Panc1 (cell line): Measurements from ENCODE around the gene EIF3J.

ENCODE experiments used
- POLR2AphosphoS5 ChIP-seq: IDR thresholded peaks from 2 replicates; pipeline ENCODE4 v1.6.1; 2012; ENCODE audit warnings: mild to moderate bottlenecking, low read depth, low read length, moderate library complexity
- TCF7L2 ChIP-seq: IDR thresholded peaks from 2 replicates; pipeline ENCODE4 v1.6.1; 2011; ENCODE audit warnings: mild to moderate bottlenecking, low read depth, low read length, inconsistent platforms
- TF ChIP-seq, protein P1 (sequence below): fragments of 450-650 bp; IDR thresholded peaks from 2 replicates; pipeline ENCODE4 v1.5.1; 2017; ENCODE audit warnings: mild to moderate bottlenecking
- TF ChIP-seq, protein P2 (sequence below), 2 experiments: IDR thresholded peaks; 2 replicates each; pipeline ENCODE4 v1.6.1; 2011 to 2012; ENCODE audit warnings: low read depth in 2 of 2, control low read depth in 1 of 2, low read length in 1 of 2, mild to moderate bottlenecking in 1 of 2, moderate library complexity in 1 of 2; ENCODE audit not compliant: insufficient read depth in 1 of 2

DNA sequence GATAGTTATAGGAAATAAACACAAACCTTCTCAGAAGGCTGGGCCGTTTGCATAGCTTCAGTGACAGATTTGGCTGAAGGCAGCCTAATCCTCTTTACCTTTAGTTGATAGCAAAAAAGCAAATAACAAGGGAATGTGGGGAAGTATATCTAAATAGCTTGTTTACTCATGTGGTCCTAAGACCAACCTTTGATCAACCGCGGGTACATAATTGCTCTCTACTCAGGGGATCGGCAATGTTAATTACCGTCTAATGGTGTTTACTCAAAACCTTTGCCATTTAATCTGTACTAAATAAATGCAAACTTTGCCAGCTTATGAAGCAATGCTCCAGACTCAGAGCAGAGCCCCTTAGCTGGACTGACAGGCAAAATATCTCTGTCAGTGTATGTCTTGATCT is 51.6 kb downstream of the EIF3J start:
- TF ChIP-seq, protein P1, sequence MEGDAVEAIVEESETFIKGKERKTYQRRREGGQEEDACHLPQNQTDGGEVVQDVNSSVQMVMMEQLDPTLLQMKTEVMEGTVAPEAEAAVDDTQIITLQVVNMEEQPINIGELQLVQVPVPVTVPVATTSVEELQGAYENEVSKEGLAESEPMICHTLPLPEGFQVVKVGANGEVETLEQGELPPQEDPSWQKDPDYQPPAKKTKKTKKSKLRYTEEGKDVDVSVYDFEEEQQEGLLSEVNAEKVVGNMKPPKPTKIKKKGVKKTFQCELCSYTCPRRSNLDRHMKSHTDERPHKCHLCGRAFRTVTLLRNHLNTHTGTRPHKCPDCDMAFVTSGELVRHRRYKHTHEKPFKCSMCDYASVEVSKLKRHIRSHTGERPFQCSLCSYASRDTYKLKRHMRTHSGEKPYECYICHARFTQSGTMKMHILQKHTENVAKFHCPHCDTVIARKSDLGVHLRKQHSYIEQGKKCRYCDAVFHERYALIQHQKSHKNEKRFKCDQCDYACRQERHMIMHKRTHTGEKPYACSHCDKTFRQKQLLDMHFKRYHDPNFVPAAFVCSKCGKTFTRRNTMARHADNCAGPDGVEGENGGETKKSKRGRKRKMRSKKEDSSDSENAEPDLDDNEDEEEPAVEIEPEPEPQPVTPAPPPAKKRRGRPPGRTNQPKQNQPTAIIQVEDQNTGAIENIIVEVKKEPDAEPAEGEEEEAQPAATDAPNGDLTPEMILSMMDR: no peak
- TF ChIP-seq POLR2AphosphoS5: no peak
- no peak for TF ChIP-seq TCF7L2
- TF ChIP-seq, protein P2, sequence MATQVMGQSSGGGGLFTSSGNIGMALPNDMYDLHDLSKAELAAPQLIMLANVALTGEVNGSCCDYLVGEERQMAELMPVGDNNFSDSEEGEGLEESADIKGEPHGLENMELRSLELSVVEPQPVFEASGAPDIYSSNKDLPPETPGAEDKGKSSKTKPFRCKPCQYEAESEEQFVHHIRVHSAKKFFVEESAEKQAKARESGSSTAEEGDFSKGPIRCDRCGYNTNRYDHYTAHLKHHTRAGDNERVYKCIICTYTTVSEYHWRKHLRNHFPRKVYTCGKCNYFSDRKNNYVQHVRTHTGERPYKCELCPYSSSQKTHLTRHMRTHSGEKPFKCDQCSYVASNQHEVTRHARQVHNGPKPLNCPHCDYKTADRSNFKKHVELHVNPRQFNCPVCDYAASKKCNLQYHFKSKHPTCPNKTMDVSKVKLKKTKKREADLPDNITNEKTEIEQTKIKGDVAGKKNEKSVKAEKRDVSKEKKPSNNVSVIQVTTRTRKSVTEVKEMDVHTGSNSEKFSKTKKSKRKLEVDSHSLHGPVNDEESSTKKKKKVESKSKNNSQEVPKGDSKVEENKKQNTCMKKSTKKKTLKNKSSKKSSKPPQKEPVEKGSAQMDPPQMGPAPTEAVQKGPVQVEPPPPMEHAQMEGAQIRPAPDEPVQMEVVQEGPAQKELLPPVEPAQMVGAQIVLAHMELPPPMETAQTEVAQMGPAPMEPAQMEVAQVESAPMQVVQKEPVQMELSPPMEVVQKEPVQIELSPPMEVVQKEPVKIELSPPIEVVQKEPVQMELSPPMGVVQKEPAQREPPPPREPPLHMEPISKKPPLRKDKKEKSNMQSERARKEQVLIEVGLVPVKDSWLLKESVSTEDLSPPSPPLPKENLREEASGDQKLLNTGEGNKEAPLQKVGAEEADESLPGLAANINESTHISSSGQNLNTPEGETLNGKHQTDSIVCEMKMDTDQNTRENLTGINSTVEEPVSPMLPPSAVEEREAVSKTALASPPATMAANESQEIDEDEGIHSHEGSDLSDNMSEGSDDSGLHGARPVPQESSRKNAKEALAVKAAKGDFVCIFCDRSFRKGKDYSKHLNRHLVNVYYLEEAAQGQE (IDR thresholded peaks at IDR 0.05; ENCODE audit: insufficient read depth in 1 of 2, low read depth in 2 of 2, low read length in 1 of 2): no peak
